HG02981 (cell line): Measurements from ENCODE around the gene C1QTNF3.
"Not testable (repeated sequence)": the region's sequence is repeated elsewhere in the genome, so short reads cannot be mapped to it uniquely, and the experiment has no call there.

Source experiments
- ATAC-seq: cut with Tn5 transposase; IDR thresholded peaks from one replicate; pipeline ENCODE4 v1.9.1; 2021; ENCODE audit warnings: mild to moderate bottlenecking, moderate library complexity; ENCODE audit not compliant: unreplicated experiment

Gene C1QTNF3

GRCh38 chr5:34043099-34043876 lies at the start of gene C1QTNF3:
Gene C1QTNF3, minus strand, starts transcription at chr5:34043213. Its CDS starts 88 bp downstream, at chr5:34043125.
- ATAC-seq, result no peak

- ATAC-seq, result not testable (repeated sequence)
These were observed 48.0 kb upstream of the C1QTNF3 start for GRCh38 chr5:34091039-34091438.

- ATAC-seq, result not testable (repeated sequence)
These were observed 46.8 kb upstream of the C1QTNF3 start for GRCh38 chr5:34089802-34090201.

- not testable (repeated sequence) for ATAC-seq
These were observed 44.7 kb upstream of the C1QTNF3 start for GRCh38 chr5:34087728-34088127.

GRCh38 chr5:34083898-34084297 lies 40.9 kb upstream of the C1QTNF3 start:
- ATAC-seq, result not testable (repeated sequence)

GRCh38 chr5:34079505-34079904 lies 36.5 kb upstream of the C1QTNF3 start:
- ATAC-seq, result not testable (repeated sequence)

- ATAC-seq, result not testable (repeated sequence)
These were observed 34.6 kb upstream of the C1QTNF3 start for GRCh38 chr5:34077636-34078035.

- ATAC-seq, result not testable (repeated sequence)
These were observed 33.8 kb upstream of the C1QTNF3 start for GRCh38 chr5:34076719-34077364.

GRCh38 chr5:34074472-34074871 lies 31.5 kb upstream of the C1QTNF3 start:
- not testable (repeated sequence) for ATAC-seq

GRCh38 chr5:34074071-34074470 lies 31.1 kb upstream of the C1QTNF3 start:
- not testable (repeated sequence) for ATAC-seq

GRCh38 chr5:34070626-34071025 lies 27.6 kb upstream of the C1QTNF3 start:
- ATAC-seq, result not testable (repeated sequence)

- no peak for ATAC-seq
These were observed 21.6 kb upstream of the C1QTNF3 start for GRCh38 chr5:34064656-34065055.

GRCh38 chr5:34062419-34062818 lies 19.4 kb upstream of the C1QTNF3 start:
- ATAC-seq, result no peak

GRCh38 chr5:34061993-34062392 lies 19.0 kb upstream of the C1QTNF3 start:
- ATAC-seq, result no peak

- no peak for ATAC-seq
These were observed 17.0 kb upstream of the C1QTNF3 start for GRCh38 chr5:34059977-34060376.

GRCh38 chr5:34058532-34058931 lies 15.5 kb upstream of the C1QTNF3 start:
- ATAC-seq, result no peak

- no peak for ATAC-seq
These were observed 14.6 kb upstream of the C1QTNF3 start for GRCh38 chr5:34057569-34057968.

- ATAC-seq, result no peak
These were observed 14.1 kb upstream of the C1QTNF3 start for GRCh38 chr5:34057118-34057517.

- no peak for ATAC-seq
These were observed 12.7 kb upstream of the C1QTNF3 start for GRCh38 chr5:34055667-34056066.

GRCh38 chr5:34054400-34054729 lies 11.4 kb upstream of the C1QTNF3 start:
- no peak for ATAC-seq

GRCh38 chr5:34053571-34054399 lies 10.8 kb upstream of the C1QTNF3 start:
- no peak for ATAC-seq
